HepG2 (cell line): ENCODE results near the gene MTFR1L. TPM values are rescaled to one million over a fixed set of nuclear protein-coding genes. Genes with fewer than 3 reads are reported as not detected.

Experiments
- ARNT2 ChIP-seq: sonication (generic); formaldehyde crosslinking; IDR thresholded peaks from 2 replicates; pipeline ENCODE4 v1.8.0; 2022; ENCODE audit warnings: mild to moderate bottlenecking, low read depth, missing genetic modification reagents, moderate library complexity
- ATRX ChIP-seq: sonication (generic); formaldehyde crosslinking; IDR thresholded peaks from 2 replicates; pipeline ENCODE4 v1.4.0; 2020; ENCODE audit warnings: missing genetic modification reagents, borderline replicate concordance
- BRD4 ChIP-seq: sonication (generic); formaldehyde crosslinking; IDR thresholded peaks from 2 replicates; pipeline ENCODE4 v1.4.0; 2020; ENCODE audit warnings: missing genetic modification reagents
- EZH2 ChIP-seq: conservative IDR thresholded peaks from 2 replicates; pipeline ENCODE4 v1.6.1; 2012; ENCODE audit warnings: mild to moderate bottlenecking, low read depth, low read length, moderate library complexity
- HNRNPH1 ChIP-seq: fragments of 200-400 bp; formaldehyde crosslinking; optimal IDR thresholded peaks from 2 replicates; pipeline ENCODE3; 2017; ENCODE audit warnings: mild to moderate bottlenecking, low read depth, low read length
- HNRNPL ChIP-seq: fragments of 200-400 bp; formaldehyde crosslinking; IDR thresholded peaks from 2 replicates; pipeline ENCODE4 v1.6.1; 2017; ENCODE audit warnings: mild to moderate bottlenecking, low read depth, low read length
- IRF2 ChIP-seq: IDR thresholded peaks from 2 replicates; pipeline ENCODE4 v1.6.1; 2018; ENCODE audit warnings: missing genetic modification reagents, missing compliant biosample characterization
- KDM4B ChIP-seq: sonication (generic); formaldehyde crosslinking; IDR thresholded peaks from 2 replicates; pipeline ENCODE4 v1.4.0; 2020; ENCODE audit warnings: missing genetic modification reagents
- KDM6A ChIP-seq: IDR thresholded peaks from 2 replicates; pipeline ENCODE4 v1.6.1; 2016; ENCODE audit warnings: low read depth
- MTA1 ChIP-seq: sonication (generic); formaldehyde crosslinking; IDR thresholded peaks from 2 replicates; pipeline ENCODE4 v1.4.0; 2020; ENCODE audit warnings: missing genetic modification reagents, mild to moderate bottlenecking, borderline replicate concordance
- MTERF4 ChIP-seq: sonication (generic); formaldehyde crosslinking; IDR thresholded peaks from 2 replicates; pipeline ENCODE4 v1.8.0; 2023; ENCODE audit warnings: mild to moderate bottlenecking, missing genetic modification reagents
- MTF2 ChIP-seq: sonication (generic); formaldehyde crosslinking; IDR thresholded peaks from 2 replicates; pipeline ENCODE4 v1.5.0; 2020; ENCODE audit warnings: missing genetic modification reagents, borderline replicate concordance
- NFE2L2 ChIP-seq: fragments of 150-350 bp; IDR thresholded peaks from 2 replicates; pipeline ENCODE4 v1.6.1; 2014; ENCODE audit warnings: low read length
- NFYB ChIP-seq: sonication (generic); formaldehyde crosslinking; IDR thresholded peaks from 2 replicates; pipeline ENCODE4 v1.4.0; 2020; ENCODE audit warnings: missing genetic modification reagents
- SOX5 ChIP-seq: IDR thresholded peaks from 2 replicates; pipeline ENCODE4 v1.6.1; 2016; ENCODE audit warnings: borderline replicate concordance
- ZBTB38 ChIP-seq: sonication (generic); formaldehyde crosslinking; IDR thresholded peaks from 2 replicates; pipeline ENCODE4 v1.5.1; 2020; ENCODE audit warnings: mild to moderate bottlenecking, missing genetic modification reagents
- ZMYM2 ChIP-seq: sonication (generic); formaldehyde crosslinking; IDR thresholded peaks from 2 replicates; pipeline ENCODE4 v1.8.0; 2022; ENCODE audit warnings: mild to moderate bottlenecking, missing genetic modification reagents
- ZNF772 ChIP-seq: sonication (generic); formaldehyde crosslinking; IDR thresholded peaks from 2 replicates; pipeline ENCODE4 v1.5.0; 2020; ENCODE audit warnings: mild to moderate bottlenecking, missing genetic modification reagents
- ZNF839 ChIP-seq: sonication (generic); formaldehyde crosslinking; IDR thresholded peaks from 2 replicates; pipeline ENCODE4 v1.4.0; 2020; ENCODE audit warnings: missing genetic modification reagents, mild to moderate bottlenecking, borderline replicate concordance
- ZSCAN12 ChIP-seq: sonication (generic); formaldehyde crosslinking; IDR thresholded peaks from 2 replicates; pipeline ENCODE4 v1.9.0; 2021; ENCODE audit warnings: mild to moderate bottlenecking, missing genetic modification reagents
- polyA plus RNA-seq, 8 experiments: library from polyadenylated mRNA; depleted of rRNA in 3 of 8; stranded (reverse) in 7 of 8; unstranded in 1 of 8; fragments of >200 nt; fragmentation: Illumina TruSeq in 4 of 8; extraction: Trizol in 4 of 8; gene quantifications; 2 replicates each; pipeline versions ENCODE4 v1.2.1 to v1.2.3, GENCODE V29; 2011 to 2016; ENCODE audit warnings: low read depth in 4 of 8, missing spikeins in 1 of 8, mixed read lengths in 1 of 8; ENCODE audit not compliant: insufficient read depth in 1 of 8
- total RNA-seq, 5 experiments: library from RNA; depleted of rRNA; stranded (reverse); fragments of >200 nt; fragmentation: Illumina TruSeq; extraction: Trizol; gene quantifications; 2 replicates each; pipeline ENCODE4 v1.2.3, GENCODE V29; 2016; ENCODE audit warnings: low read depth in 1 of 5
- TF ChIP-seq, protein P1 (sequence below): sonication (generic); formaldehyde crosslinking; IDR thresholded peaks from 2 replicates; pipeline ENCODE4 v1.4.0; 2020; ENCODE audit warnings: missing genetic modification reagents
- TF ChIP-seq, protein P2 (sequence below): sonication (generic); formaldehyde crosslinking; IDR thresholded peaks from 2 replicates; pipeline ENCODE4 v1.4.0; 2020; ENCODE audit warnings: missing genetic modification reagents, mild to moderate bottlenecking, borderline replicate concordance

Gene MTFR1L
- total and polyA plus RNA-seq, 2 of the 13 experiments (the other 11 are each of a cell fraction or from before 2014, with no cell fraction given) = 38.0 to 55.7 TPM

DNA sequence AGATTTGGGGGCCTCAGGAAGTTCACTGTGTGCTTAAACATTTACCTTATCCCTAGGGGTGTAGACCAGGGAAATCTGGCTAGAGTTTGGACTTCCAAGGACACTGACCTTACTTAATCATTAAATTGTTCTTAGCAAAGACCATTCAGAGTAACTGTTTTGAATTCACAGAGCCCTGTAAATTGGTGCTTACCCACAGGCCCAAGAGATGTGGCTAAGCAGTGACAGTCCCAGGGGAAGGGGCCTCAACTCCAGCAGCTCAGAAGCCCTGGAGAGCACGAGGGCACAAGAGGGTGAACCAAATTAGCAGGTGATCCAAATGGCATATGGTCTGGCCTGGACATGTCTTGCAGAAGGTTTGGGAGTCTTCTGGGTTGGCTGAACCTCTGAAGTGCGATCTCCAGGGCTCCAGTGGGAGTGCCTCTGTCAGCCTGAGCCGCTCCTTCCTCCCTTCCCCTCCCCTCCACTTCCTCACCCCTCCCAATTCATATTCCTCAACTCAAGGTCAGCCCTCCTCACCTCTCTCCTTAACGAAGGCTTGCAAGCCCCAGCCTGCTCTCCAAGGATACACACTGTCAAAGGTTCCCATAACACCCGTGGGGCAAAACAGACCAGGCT lies 51.4 kb downstream of the MTFR1L start (continued):
- TF ChIP-seq ZNF839 (CRISPR knock-in tag) (no peak), NFE2L2 (no peak), NFYB (CRISPR knock-in tag) (no peak), HNRNPH1 (no peak), IRF2 (CRISPR knock-in tag) (no peak), KDM6A (CRISPR knock-in tag) (0 out of 2 replicates have a peak, but pooled peaks have one; percentile 33), SOX5 (CRISPR knock-in tag) (no peak), ZSCAN12 (no peak), ATRX (CRISPR knock-in tag) (no peak), ZMYM2 (CRISPR knock-in tag) (no peak), KDM4B (no peak), EZH2 (no peak), ZNF772 (CRISPR knock-in tag) (peak; percentile 62; the same call in 1 of the 2 replicates), ARNT2 (peak; percentile 29; the same call in 1 of the 2 replicates), BRD4 (0 out of 2 replicates have a peak, but pooled peaks have one; percentile 2), MTERF4 (CRISPR knock-in tag) (no peak), HNRNPL (no peak), ZBTB38 (no peak), MTF2 (CRISPR knock-in tag) (no peak), MTA1 (no peak)
- TF ChIP-seq, protein P1, sequence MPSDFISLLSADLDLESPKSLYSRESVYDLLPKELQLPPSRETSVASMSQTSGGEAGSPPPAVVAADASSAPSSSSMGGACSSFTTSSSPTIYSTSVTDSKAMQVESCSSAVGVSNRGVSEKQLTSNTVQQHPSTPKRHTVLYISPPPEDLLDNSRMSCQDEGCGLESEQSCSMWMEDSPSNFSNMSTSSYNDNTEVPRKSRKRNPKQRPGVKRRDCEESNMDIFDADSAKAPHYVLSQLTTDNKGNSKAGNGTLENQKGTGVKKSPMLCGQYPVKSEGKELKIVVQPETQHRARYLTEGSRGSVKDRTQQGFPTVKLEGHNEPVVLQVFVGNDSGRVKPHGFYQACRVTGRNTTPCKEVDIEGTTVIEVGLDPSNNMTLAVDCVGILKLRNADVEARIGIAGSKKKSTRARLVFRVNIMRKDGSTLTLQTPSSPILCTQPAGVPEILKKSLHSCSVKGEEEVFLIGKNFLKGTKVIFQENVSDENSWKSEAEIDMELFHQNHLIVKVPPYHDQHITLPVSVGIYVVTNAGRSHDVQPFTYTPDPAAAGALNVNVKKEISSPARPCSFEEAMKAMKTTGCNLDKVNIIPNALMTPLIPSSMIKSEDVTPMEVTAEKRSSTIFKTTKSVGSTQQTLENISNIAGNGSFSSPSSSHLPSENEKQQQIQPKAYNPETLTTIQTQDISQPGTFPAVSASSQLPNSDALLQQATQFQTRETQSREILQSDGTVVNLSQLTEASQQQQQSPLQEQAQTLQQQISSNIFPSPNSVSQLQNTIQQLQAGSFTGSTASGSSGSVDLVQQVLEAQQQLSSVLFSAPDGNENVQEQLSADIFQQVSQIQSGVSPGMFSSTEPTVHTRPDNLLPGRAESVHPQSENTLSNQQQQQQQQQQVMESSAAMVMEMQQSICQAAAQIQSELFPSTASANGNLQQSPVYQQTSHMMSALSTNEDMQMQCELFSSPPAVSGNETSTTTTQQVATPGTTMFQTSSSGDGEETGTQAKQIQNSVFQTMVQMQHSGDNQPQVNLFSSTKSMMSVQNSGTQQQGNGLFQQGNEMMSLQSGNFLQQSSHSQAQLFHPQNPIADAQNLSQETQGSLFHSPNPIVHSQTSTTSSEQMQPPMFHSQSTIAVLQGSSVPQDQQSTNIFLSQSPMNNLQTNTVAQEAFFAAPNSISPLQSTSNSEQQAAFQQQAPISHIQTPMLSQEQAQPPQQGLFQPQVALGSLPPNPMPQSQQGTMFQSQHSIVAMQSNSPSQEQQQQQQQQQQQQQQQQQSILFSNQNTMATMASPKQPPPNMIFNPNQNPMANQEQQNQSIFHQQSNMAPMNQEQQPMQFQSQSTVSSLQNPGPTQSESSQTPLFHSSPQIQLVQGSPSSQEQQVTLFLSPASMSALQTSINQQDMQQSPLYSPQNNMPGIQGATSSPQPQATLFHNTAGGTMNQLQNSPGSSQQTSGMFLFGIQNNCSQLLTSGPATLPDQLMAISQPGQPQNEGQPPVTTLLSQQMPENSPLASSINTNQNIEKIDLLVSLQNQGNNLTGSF (CRISPR knock-in tag) = no peak
- TF ChIP-seq, protein P2, sequence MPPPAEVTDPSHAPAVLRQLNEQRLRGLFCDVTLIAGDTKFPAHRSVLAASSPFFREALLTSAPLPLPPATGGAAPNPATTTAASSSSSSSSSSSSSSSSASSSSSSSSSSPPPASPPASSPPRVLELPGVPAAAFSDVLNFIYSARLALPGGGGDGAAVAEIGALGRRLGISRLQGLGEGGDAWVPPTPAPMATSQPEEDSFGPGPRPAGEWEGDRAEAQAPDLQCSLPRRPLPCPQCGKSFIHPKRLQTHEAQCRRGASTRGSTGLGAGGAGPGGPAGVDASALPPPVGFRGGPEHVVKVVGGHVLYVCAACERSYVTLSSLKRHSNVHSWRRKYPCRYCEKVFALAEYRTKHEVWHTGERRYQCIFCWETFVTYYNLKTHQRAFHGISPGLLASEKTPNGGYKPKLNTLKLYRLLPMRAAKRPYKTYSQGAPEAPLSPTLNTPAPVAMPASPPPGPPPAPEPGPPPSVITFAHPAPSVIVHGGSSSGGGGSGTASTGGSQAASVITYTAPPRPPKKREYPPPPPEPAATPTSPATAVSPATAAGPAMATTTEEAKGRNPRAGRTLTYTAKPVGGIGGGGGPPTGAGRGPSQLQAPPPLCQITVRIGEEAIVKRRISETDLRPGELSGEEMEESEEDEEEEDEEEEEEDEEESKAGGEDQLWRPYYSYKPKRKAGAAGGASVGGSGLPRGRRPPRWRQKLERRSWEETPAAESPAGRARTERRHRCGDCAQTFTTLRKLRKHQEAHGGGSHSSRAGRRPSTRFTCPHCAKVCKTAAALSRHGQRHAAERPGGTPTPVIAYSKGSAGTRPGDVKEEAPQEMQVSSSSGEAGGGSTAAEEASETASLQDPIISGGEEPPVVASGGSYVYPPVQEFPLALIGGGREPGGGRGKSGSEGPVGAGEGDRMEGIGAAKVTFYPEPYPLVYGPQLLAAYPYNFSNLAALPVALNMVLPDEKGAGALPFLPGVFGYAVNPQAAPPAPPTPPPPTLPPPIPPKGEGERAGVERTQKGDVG (CRISPR knock-in tag) = no peak
